Activated naive CD4-positive, alpha-beta T cell treated with anti-CD3 and anti-CD28 coated beads, Interleukin-2, amount 50 U/mL, for 16 hours (primary cell): ENCODE measurements around the gene GPAT3.
"Not testable (repeated sequence)": the region's sequence is repeated elsewhere in the genome, so short reads cannot be mapped to it uniquely, and the experiment has no call there.

Source experiments
- DNase-seq: peaks from one replicate; pipeline ENCODE4 v3.0.0-alpha.2; 2020

The GPAT3 gene

GRCh38 chr4:83535520-83536361 is at the start of gene GPAT3:
GPAT3 (plus strand) TSS chr4:83536108; CDS start chr4:83536623, 515 bp downstream.
- DNase-seq: peak; percentile 73

- DNase-seq: no peak
Measured at GRCh38 chr4:83486457-83487129, 49.3 kb upstream of the GPAT3 start.

GRCh38 chr4:83489711-83490326 is 46.1 kb upstream of the GPAT3 start:
- no peak for DNase-seq

- DNase-seq: no peak
Measured at GRCh38 chr4:83490876-83491450, 44.9 kb upstream of the GPAT3 start.

- DNase-seq: not testable (repeated sequence)
Measured at GRCh38 chr4:83496085-83496917, 39.6 kb upstream of the GPAT3 start.

- no peak for DNase-seq
Measured at GRCh38 chr4:83498187-83498586, 37.7 kb upstream of the GPAT3 start.

- DNase-seq: not testable (repeated sequence)
Measured at GRCh38 chr4:83501671-83502070, 34.2 kb upstream of the GPAT3 start.

- DNase-seq: peak; percentile 25
Measured at GRCh38 chr4:83503974-83504373, 31.9 kb upstream of the GPAT3 start.

GRCh38 chr4:83504503-83504902 is 31.4 kb upstream of the GPAT3 start:
- DNase-seq: no peak

- no peak for DNase-seq
Measured at GRCh38 chr4:83504996-83505395, 30.9 kb upstream of the GPAT3 start.

- peak; percentile 46 for DNase-seq
Measured at GRCh38 chr4:83509156-83509585, 26.7 kb upstream of the GPAT3 start.

- DNase-seq: no peak
Measured at GRCh38 chr4:83510442-83510841, 25.5 kb upstream of the GPAT3 start.

GRCh38 chr4:83516042-83516772 is 19.7 kb upstream of the GPAT3 start:
- no peak for DNase-seq

- no peak for DNase-seq
Measured at GRCh38 chr4:83522239-83522638, 13.7 kb upstream of the GPAT3 start.

- no peak for DNase-seq
Measured at GRCh38 chr4:83527671-83528070, 8.2 kb upstream of the GPAT3 start.

- DNase-seq: peak; percentile 16
Measured at GRCh38 chr4:83536362-83537272, 709 bp downstream of the GPAT3 start.

- DNase-seq: no peak
Measured at GRCh38 chr4:83542225-83542624, 6.3 kb downstream of the GPAT3 start.

GRCh38 chr4:83546786-83547185 is 10.9 kb downstream of the GPAT3 start:
- DNase-seq: no peak

- DNase-seq: peak; percentile 63
Measured at GRCh38 chr4:83548151-83548905, 12.4 kb downstream of the GPAT3 start.

- no peak for DNase-seq
Measured at GRCh38 chr4:83552083-83552482, 16.2 kb downstream of the GPAT3 start.
